Endodermal cell (in vitro differentiated cells): ENCODE data around the gene CSRP2. TPM values are rescaled to one million over a fixed set of nuclear protein-coding genes. Genes with fewer than 3 reads are reported as not detected.

Source experiments
- DNase-seq: peaks from one replicate; pipeline ENCODE4 v3.0.0-alpha.2; 2017
- H3K27ac ChIP-seq: 2 replicates; pipeline ENCODE4 v1.5.1; 2013; ENCODE audit warnings: mild to moderate bottlenecking, low read depth, low read length, moderate library complexity
- H3K27me3 ChIP-seq: 2 replicates; pipeline ENCODE4 v1.6.1; 2013; ENCODE audit warnings: mild to moderate bottlenecking, low read length, moderate library complexity; ENCODE audit not compliant: insufficient read depth, control insufficient read depth, poor library complexity, severe bottlenecking
- H3K36me3 ChIP-seq: 2 replicates; pipeline ENCODE4 v1.7.0; 2013; ENCODE audit warnings: mild to moderate bottlenecking, low read length, moderate library complexity; ENCODE audit not compliant: control insufficient read depth, insufficient read depth
- H3K4me1 ChIP-seq: one replicate; pipeline ENCODE4 v1.7.0; 2013; ENCODE audit warnings: low read length; ENCODE audit not compliant: control insufficient read depth, insufficient read depth
- H3K4me3 ChIP-seq: 2 replicates; pipeline ENCODE4 v1.5.1; 2013; ENCODE audit warnings: mild to moderate bottlenecking, low read length, moderate library complexity
- H3K9ac ChIP-seq: 2 replicates; pipeline ENCODE4 v1.6.1; 2013; ENCODE audit warnings: mild to moderate bottlenecking, low read length, moderate library complexity; ENCODE audit not compliant: poor library complexity, severe bottlenecking; ENCODE audit errors: extremely low read depth
- H3K9me3 ChIP-seq: 2 replicates; pipeline ENCODE4 v1.6.1; 2013; ENCODE audit warnings: mild to moderate bottlenecking, low read length, moderate library complexity; ENCODE audit not compliant: control insufficient read depth
- H3K27ac Mint-ChIP-seq: 2 replicates; pipeline ENCODE4 v1.8.0; 2020; ENCODE audit warnings: mixed read lengths
- H3K27me3 Mint-ChIP-seq: 2 replicates; pipeline ENCODE4 v1.8.0; 2021; ENCODE audit warnings: mild to moderate bottlenecking, mixed read lengths; ENCODE audit not compliant: insufficient read depth
- H3K36me3 Mint-ChIP-seq: 2 replicates; pipeline ENCODE4 v1.8.0; 2020; ENCODE audit warnings: low read depth, mixed read lengths
- H3K4me1 Mint-ChIP-seq: 2 replicates; pipeline ENCODE4 v1.8.0; 2020; ENCODE audit warnings: mixed read lengths
- H3K4me3 Mint-ChIP-seq: 2 replicates; pipeline ENCODE4 v1.8.0; 2020; ENCODE audit warnings: mild to moderate bottlenecking, moderate library complexity, mixed read lengths
- H3K9me3 Mint-ChIP-seq: 2 replicates; pipeline ENCODE4 v1.8.0; 2020; ENCODE audit warnings: mild to moderate bottlenecking, mixed read lengths
- WGBS, 2 experiments: methylation state at CpG; one replicate each; pipeline versions ENCODE4 v1.1.5 to v1.1.7; 2013; ENCODE audit warnings: missing lambda C conversion rate in 2 of 2, mixed read lengths in 1 of 2; ENCODE audit not compliant: insufficient coverage in 1 of 2, insufficient read length in 1 of 2; 5-methylcytosine and 5-hydroxymethylcytosine counted together
- total RNA-seq, 2 donors: library from RNA; stranded (reverse); fragmentation: NEBNext Ultra II Directional in 1 of 2; extraction: Animal tissue kit (Norgen Biotek cat#: 25700) in 1 of 2; gene quantifications; 2 replicates in 1 of 2; 3 replicates in 1 of 2; pipeline ENCODE4 v1.2.1, GENCODE V29; 2021
- TF ChIP-seq, protein P1 (sequence below): fragments of 200-600 bp; sonication (generic); conservative IDR thresholded peaks from 2 replicates; pipeline ENCODE4 v1.5.0; 2021; ENCODE audit warnings: antibody characterized with exemption, mild to moderate bottlenecking

Gene CSRP2
- total RNA-seq, 2 donors from 2014 or later: 74.7 to 121 TPM

DNA sequence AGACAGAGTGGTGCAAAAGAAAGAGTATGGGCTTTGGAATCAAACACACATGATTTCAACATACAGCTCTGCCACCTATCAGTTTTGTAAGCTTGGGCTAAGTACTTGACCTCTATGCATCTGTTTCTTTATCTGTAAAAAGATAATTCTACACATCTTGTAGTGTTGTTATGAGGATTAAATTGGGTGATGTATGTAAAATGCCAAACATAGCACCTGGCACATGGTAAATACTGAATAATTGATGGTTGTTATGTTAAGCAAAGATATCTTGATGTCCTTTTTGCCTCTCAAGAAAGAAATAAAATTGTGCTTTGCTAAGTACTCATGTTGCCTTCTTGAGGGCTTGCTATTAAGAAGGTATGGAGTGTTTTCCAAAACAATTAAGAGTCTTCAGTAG, 2.3 kb upstream of the CSRP2 start:
- Mint-ChIP-seq H3K9me3 (no peaks in the 10 kb centered on the region), H3K27ac (no peak overlapping the region), H3K27me3 (peaks cover 10% of the 10 kb centered on the region), H3K4me1 (peaks cover 24% of the 10 kb centered on the region), H3K4me3 (no peak overlapping the region), H3K36me3 (no peaks in the 10 kb centered on the region)
- no peak overlapping the region for H3K4me3 ChIP-seq
- no peak overlapping the region for H3K27ac ChIP-seq
- no peaks in the 10 kb centered on the region for H3K36me3 ChIP-seq
- TF ChIP-seq, protein P1, sequence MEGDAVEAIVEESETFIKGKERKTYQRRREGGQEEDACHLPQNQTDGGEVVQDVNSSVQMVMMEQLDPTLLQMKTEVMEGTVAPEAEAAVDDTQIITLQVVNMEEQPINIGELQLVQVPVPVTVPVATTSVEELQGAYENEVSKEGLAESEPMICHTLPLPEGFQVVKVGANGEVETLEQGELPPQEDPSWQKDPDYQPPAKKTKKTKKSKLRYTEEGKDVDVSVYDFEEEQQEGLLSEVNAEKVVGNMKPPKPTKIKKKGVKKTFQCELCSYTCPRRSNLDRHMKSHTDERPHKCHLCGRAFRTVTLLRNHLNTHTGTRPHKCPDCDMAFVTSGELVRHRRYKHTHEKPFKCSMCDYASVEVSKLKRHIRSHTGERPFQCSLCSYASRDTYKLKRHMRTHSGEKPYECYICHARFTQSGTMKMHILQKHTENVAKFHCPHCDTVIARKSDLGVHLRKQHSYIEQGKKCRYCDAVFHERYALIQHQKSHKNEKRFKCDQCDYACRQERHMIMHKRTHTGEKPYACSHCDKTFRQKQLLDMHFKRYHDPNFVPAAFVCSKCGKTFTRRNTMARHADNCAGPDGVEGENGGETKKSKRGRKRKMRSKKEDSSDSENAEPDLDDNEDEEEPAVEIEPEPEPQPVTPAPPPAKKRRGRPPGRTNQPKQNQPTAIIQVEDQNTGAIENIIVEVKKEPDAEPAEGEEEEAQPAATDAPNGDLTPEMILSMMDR: no peak
- H3K27me3 ChIP-seq: peaks cover 19% of the 10 kb centered on the region
- no peaks in the 10 kb centered on the region for H3K9me3 ChIP-seq
- H3K9ac ChIP-seq: no peak overlapping the region
- no peak for DNase-seq
- peaks cover 6% of the 10 kb centered on the region for H3K4me1 ChIP-seq

DNA sequence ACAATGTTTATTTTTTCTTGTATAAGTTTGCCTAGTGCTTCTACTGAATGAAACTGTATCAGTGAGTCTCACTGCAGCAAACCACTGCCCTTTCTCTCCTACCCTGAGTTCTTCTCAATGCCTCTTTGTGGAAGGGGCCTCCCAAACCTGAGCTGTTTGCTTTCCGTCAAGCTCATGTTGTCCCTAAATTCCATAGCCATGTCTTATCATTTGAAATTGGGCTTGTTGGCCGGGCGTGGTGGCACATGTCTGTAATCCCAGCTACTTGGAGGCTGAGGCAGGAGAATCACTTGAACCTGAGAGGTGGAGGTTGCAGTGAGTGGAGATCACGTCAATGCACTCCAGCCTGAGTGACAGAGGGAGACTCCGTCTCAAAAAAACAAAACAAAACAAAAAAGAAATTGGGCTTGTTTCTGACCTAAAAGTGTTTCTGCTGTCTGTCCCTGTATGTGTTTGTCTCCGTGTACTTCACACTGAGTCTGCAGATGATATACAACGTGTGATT, 1.8 kb upstream of the CSRP2 start:
- Histone ChIP-seq H3K36me3 (no peaks in the 10 kb centered on the region), H3K9me3 (no peaks in the 10 kb centered on the region), H3K4me3 (no peak overlapping the region), H3K27me3 (peaks cover 19% of the 10 kb centered on the region), H3K27ac (no peak overlapping the region), H3K9ac (no peak overlapping the region), H3K4me1 (peaks cover 6% of the 10 kb centered on the region)
- Mint-ChIP-seq H3K36me3 (no peaks in the 10 kb centered on the region), H3K27ac (no peak overlapping the region), H3K4me3 (no peak overlapping the region), H3K27me3 (peaks cover 10% of the 10 kb centered on the region), H3K4me1 (peaks cover 24% of the 10 kb centered on the region), H3K9me3 (no peaks in the 10 kb centered on the region)
- DNase-seq: no peak
- WGBS, 2 experiments: 88 to 91% methylated on average over 3 to 6 of the region's 7 CpGs
- TF ChIP-seq, protein P1: no peak

DNA sequence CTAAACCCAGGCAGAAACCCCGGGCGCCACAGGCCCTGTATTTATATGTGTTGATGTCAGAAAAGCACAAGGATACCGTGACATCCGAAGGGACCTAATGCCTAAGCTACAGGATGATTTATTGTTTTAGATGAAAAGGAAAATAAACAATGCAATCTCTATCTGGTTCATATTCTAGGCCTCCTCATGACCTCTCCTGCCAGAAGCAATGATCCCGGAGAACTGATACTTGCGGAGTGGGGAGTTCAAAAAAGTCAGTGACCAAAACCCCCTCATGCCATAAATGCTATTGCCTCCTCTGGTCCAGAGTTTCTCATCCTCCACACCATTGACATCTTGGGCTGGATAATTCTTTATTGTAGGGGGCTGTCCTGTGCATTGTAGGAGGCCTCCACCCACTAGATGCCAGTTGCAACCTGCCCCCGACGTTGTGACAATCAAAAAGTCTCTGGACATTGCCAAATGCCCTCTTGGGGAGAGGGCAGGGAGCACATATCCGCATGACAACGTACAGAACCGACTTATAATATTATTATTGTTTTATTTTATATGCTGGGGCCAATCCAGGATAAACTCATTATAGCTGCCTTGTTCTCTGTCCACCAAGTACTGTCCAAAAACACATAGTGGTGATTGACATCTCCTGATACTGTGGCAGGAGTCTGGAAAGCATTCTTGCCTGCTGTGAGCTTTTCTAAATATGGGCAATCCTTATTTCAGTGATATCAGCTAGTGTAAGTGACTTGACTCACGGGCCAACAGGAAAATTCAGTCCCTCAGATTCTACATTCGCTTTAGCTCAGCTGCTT, 1.1 kb upstream of the CSRP2 start:
- TF ChIP-seq, protein P1: no peak
- no peak for DNase-seq

More for the DNA sequence above, 1.1 kb upstream of the CSRP2 start:
- Mint-ChIP-seq H3K9me3 (no peaks in the 10 kb centered on the region), H3K4me1 (peaks cover 24% of the 10 kb centered on the region), H3K36me3 (no peaks in the 10 kb centered on the region), H3K27me3 (peaks cover 10% of the 10 kb centered on the region), H3K4me3 (peak overlapping the region; percentile 88), H3K27ac (peak overlapping the region; percentile 92)
- H3K27ac ChIP-seq: peak overlapping the region; percentile 98
- no peaks in the 10 kb centered on the region for H3K9me3 ChIP-seq
- peaks cover 6% of the 10 kb centered on the region for H3K4me1 ChIP-seq
- peaks cover 19% of the 10 kb centered on the region for H3K27me3 ChIP-seq
- H3K36me3 ChIP-seq: no peaks in the 10 kb centered on the region
- peak overlapping the region; percentile 90 for H3K4me3 ChIP-seq
- WGBS, 2 experiments: 55 to 69% methylated on average over 8 to 10 of the region's 13 CpGs
- peak overlapping the region; percentile 79 for H3K9ac ChIP-seq
